Measurements from ENCODE around the gene PTPRD. TPM values are rescaled to one million over a fixed set of nuclear protein-coding genes. Genes with fewer than 3 reads are reported as not detected.

PTPRD gene
- polyA plus RNA-seq, 4 donors = 91.3 to 115 (median 106) TPM

GRCh38 chr9:9791611-9792010 lies 821.2 kb downstream of the PTPRD start:
- no peak for DNase-seq (ENCODE audit: low read depth in 4 of 4, low spot score in 2 of 4)

DNA sequence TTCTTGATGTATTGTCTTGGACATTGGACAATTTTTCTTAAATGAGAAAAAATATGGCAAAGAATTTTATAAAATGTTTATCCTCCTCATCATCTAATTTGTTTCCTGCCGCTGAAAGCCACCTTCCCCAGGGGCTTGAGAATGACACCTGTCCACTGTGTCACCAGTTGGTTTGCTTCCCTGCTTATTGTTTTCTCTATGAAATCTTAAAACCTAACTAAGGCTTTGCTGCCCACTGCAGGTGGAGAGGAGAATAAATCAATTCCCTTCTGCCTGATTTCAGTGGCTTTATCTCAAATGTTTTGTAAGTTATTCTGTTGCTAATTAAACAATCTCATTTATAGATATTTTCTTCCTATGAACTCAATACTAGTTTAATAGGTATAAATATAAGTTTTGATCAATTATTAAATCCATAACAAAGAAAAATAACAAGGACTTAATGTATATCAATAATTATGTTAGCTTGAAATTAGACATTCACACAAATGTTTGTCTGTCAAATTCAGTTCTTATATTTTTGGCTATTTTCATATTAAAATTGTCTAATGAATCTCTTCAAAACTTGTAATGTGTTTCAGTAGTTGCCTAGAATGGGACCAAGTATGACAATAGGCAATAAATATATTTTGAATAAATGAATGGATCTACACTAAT lies 822.5 kb downstream of the PTPRD start:
- peak in 2 of 4 donors; percentile 23 to 47 for DNase-seq (ENCODE audit: low read depth in 4 of 4, low spot score in 2 of 4)

DNA sequence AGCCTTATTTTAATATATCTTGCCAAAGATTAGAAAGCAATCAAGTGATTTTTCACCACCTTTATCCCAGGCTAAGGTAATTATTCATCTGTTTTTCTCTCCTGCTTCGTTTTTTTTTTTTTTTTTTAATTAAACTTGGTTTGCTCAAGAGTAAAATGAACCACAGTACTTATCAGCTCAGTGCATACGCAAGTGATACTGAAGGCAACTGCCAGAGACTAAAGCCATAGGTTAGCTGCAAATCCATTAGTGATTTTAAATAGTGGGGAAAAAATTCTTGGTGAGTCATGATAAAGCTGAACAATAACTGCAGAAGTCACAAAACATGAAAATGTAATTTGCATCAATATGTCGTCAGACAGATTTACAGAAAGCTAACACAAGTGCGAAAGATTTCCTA lies 829.1 kb downstream of the PTPRD start:
- DNase-seq (ENCODE audit: low read depth in 4 of 4, low spot score in 2 of 4) = no peak

- DNase-seq (ENCODE audit: low read depth in 4 of 4, low spot score in 2 of 4) = no peak
These were observed 829.6 kb downstream of the PTPRD start for GRCh38 chr9:9783211-9783610.

DNA sequence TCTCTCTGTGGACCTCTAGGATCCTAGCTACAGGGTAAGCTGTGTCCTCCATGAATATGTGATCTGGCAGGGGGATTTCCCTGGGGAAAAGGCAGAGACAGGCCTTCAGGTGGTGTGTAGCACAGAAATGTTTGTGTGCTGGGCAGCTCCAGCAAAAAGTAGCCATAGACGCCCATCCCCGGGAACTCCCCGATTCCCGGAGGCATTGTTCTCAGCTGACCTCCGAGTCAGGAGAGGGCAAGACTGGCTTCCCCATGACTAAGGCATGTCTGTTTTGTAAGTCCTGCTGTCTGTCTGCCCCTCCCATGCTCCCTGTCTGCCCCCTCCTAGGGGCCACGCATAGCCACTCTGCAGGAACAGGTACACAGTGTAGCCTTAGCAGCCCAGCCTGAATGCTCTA lies 834.5 kb downstream of the PTPRD start:
- DNase-seq (ENCODE audit: low read depth in 4 of 4, low spot score in 2 of 4) = no peak

DNA sequence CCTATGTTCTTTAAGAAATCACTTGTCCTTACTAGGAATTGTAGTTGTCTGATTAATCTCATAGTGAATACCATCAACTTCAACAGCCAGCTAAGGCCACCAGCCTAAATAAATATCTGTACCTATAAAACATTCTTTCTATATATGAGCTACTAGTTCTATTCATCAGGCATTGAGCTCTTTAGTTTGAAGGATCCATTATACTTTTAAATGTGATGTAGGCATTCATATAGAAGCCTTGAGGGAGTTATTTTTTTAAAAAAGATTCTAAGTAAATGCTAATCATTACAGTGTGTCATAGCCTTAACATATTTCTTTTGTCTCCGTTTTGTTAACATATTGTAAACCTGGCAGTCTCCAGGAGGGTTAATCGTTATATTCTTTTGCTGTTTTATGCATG lies 838.3 kb downstream of the PTPRD start:
- no peak for DNase-seq (ENCODE audit: low read depth in 4 of 4, low spot score in 2 of 4)

- no peak for DNase-seq (ENCODE audit: low read depth in 4 of 4, low spot score in 2 of 4)
These were observed 841.5 kb downstream of the PTPRD start for GRCh38 chr9:9771314-9771713.

DNA sequence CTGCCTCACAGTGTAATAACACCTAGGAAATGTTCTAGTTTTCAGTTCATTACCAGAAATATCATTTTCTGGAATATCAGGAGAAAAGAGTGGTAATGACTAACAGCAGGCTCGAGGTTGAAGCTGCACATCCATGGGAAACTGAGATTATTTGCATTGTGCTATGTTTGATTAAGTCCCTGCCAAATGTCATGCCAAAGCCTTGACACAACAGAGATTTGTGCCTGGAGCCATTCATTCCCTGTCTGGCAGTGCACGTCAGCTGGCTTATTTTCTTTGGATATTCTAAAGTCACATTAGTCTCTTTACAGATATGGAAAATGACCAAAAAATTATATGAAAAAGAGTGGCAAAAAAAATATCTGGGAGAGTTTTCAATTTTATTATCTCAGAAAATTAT lies 848.0 kb downstream of the PTPRD start:
- DNase-seq (ENCODE audit: low read depth in 4 of 4, low spot score in 2 of 4) = no peak

GRCh38 chr9:9754186-9754585 lies 858.6 kb downstream of the PTPRD start:
- no peak for DNase-seq (ENCODE audit: low read depth in 4 of 4, low spot score in 2 of 4)

DNA sequence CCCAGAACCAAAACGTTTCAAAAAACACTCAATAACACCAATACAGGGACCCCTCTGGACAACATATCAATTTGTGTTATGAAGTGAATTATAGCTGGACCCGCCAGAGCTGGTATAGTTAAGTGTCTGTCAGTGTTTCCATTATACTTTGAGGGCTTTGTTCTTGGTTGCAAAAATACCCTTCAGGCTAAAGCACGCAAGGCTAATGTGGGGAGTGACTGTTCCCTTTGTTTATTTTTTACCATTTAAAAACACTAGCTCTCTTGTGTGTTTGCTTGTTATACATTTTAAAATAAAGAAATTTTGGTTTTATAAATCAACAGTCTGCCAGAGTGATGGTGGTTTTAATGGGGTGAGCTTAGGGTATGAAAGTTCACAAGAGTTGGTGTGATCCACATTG lies 859.5 kb downstream of the PTPRD start:
- DNase-seq (ENCODE audit: low read depth in 4 of 4, low spot score in 2 of 4) = no peak

DNA sequence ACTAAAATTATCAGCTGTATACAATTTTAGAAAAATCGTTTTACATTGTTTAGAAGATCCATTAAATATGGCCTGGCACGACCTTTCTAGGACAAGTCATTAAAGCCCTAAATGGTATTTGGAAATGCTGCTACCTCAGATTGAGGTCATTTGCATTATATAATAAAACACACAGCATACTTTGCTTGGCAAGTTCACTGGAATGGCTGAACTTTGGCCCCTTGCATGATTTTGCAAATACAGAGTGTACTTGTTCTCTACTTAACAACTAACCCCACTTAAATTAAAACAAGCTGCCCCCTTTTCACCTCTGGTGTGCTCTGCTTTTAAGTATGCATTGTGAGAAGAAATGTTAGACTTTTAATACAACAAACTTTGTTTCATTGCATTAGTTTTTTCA lies 860.1 kb downstream of the PTPRD start:
- peak in 1 of 4 donors; percentile 13 for DNase-seq (ENCODE audit: low read depth in 4 of 4, low spot score in 2 of 4)

- DNase-seq (ENCODE audit: low read depth in 4 of 4, low spot score in 2 of 4) = no peak
These were observed 860.8 kb downstream of the PTPRD start for GRCh38 chr9:9751996-9752395.

DNA sequence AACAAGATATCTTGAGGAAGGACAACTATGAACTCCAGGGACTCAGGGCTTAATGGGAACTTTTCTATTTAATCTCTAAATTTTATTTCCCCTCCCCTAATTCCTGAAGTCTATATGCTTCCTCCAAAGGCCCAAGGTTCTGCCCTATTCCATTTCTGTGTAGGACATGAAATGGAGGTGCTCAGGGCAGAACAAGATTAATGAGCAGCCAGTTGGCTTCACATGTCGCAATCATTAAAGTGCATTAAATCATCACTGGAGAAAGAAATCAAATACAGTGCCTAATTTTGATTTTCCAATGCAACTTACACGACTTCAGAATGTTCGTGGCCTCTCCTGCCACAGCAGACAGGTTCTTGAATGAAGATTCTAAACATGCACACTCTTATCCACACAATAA lies 862.1 kb downstream of the PTPRD start:
- no peak for DNase-seq (ENCODE audit: low read depth in 4 of 4, low spot score in 2 of 4)

DNA sequence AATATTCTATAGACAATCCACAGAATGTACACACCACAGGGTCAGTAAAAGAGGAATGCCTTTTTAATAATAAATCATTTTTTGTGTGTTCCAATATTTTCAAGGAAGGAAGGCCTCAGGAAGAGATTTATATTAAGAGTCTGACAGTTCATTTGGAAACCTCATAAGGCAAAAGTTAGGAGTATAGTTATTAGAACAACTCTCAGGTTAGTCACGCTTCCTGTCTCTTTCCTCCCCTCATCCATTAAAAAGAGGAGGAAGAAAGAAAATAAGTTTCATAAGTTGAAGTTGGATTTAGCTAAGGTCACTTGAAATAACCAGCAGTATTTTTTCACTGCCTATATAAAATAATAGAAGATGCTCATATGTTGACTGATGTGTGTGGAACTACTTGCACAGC lies 863.2 kb downstream of the PTPRD start:
- no peak for DNase-seq (ENCODE audit: low read depth in 4 of 4, low spot score in 2 of 4)

GRCh38 chr9:9747787-9748186 lies 865.0 kb downstream of the PTPRD start:
- no peak for DNase-seq (ENCODE audit: low read depth in 4 of 4, low spot score in 2 of 4)

- no peak for DNase-seq (ENCODE audit: low read depth in 4 of 4, low spot score in 2 of 4)
These were observed 866.0 kb downstream of the PTPRD start for GRCh38 chr9:9746826-9747225.

DNA sequence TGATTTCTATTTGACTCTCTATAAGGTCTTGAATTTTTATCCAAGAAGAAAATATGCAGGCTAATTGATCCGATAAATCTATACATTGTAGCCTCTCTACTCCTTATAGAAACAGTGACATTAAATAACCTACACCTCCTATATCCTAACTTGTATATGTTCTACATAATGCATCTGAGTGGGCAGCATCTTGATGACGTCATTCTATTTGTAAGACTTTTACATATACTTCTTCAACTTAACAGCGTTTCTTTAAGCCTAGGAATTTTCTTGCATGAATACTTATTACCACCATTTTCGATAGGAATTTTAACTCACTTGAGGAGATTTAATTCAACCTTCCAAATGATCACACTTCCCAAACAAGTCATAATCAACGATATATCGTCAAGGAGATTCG lies 869.0 kb downstream of the PTPRD start:
- DNase-seq (ENCODE audit: low read depth in 4 of 4, low spot score in 2 of 4) = no peak

- DNase-seq (ENCODE audit: low read depth in 4 of 4, low spot score in 2 of 4) = no peak
These were observed 882.6 kb downstream of the PTPRD start for GRCh38 chr9:9730174-9730573.

DNA sequence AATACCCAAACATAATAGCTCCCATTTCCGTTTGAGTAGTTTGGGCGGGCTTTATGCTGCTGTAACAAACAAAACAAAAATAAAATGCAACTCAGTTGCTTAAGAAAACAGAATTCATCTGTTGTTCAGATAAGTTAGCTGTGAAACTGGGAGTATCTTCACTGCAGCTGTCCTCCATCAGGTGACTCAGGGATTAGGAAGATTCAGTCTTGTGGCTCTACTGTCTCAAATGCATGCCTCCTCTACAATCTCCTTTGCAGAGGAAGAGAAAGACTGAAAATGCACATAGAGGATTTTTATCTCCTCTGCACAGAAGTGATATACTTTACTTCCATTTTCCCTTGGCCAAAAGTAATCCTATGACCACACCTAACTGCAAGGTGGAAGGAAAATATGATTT lies 883.7 kb downstream of the PTPRD start:
- no peak for DNase-seq (ENCODE audit: low read depth in 4 of 4, low spot score in 2 of 4)

DNA sequence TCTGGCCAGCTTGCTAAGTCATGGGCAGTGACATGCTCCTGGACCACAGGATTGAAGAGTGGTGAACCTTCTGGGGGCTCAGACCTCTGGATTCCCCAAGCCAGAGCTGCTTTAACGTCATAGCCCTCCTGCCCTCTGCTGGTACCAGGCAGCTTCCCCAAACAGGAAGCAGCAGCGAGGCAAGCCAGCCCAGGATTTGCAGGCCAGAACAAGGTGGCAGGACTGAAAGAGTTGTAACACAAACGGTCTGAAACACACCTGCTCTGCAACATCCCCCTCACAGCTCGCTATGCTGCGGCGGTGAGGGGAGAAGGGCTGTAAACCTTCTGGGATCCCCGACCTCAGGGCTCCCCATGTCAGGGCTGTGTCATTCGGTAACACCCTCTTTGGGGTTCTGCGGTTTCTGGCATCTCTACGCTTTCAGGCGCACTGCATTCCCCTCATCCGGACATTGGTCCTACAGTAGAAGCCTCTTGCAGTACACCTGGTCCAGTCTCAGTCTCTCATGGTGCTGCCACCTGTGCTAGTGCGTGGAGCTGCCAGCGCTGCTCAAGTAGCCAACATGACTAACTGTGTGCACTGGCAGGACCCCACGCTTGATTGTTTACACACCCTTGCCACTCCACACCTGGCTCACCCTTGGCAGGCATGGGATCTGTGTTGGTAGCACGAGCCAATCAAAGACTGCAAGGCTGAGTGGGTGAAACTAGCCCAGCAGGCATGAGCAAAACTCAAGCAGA lies 893.3 kb downstream of the PTPRD start:
- no peak for DNase-seq (ENCODE audit: low read depth in 4 of 4, low spot score in 2 of 4)

GRCh38 chr9:9718691-9719090 lies 894.1 kb downstream of the PTPRD start:
- no peak for DNase-seq (ENCODE audit: low read depth in 4 of 4, low spot score in 2 of 4)

- DNase-seq (ENCODE audit: low read depth in 4 of 4, low spot score in 2 of 4) = no peak
These were observed 933.4 kb downstream of the PTPRD start for GRCh38 chr9:9679433-9679832.
